GM12873 (cell line): ENCODE data around the gene PRKAR2B.

Experiments
- TF ChIP-seq, protein P1 (sequence below): IDR thresholded peaks from 2 replicates; pipeline ENCODE4 v1.5.1; 2012; ENCODE audit warnings: low read depth, mild to moderate bottlenecking, moderate library complexity, low read length, control low read depth; ENCODE audit not compliant: insufficient read depth; ENCODE audit errors: missing control alignments

Gene PRKAR2B

GRCh38 chr7:107056728-107057473, 12.4 kb downstream of the PRKAR2B start:
- TF ChIP-seq, protein P1, sequence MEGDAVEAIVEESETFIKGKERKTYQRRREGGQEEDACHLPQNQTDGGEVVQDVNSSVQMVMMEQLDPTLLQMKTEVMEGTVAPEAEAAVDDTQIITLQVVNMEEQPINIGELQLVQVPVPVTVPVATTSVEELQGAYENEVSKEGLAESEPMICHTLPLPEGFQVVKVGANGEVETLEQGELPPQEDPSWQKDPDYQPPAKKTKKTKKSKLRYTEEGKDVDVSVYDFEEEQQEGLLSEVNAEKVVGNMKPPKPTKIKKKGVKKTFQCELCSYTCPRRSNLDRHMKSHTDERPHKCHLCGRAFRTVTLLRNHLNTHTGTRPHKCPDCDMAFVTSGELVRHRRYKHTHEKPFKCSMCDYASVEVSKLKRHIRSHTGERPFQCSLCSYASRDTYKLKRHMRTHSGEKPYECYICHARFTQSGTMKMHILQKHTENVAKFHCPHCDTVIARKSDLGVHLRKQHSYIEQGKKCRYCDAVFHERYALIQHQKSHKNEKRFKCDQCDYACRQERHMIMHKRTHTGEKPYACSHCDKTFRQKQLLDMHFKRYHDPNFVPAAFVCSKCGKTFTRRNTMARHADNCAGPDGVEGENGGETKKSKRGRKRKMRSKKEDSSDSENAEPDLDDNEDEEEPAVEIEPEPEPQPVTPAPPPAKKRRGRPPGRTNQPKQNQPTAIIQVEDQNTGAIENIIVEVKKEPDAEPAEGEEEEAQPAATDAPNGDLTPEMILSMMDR: no peak

GRCh38 chr7:107057474-107057833, 12.9 kb downstream of the PRKAR2B start:
- TF ChIP-seq, protein P1: no peak

DNA sequence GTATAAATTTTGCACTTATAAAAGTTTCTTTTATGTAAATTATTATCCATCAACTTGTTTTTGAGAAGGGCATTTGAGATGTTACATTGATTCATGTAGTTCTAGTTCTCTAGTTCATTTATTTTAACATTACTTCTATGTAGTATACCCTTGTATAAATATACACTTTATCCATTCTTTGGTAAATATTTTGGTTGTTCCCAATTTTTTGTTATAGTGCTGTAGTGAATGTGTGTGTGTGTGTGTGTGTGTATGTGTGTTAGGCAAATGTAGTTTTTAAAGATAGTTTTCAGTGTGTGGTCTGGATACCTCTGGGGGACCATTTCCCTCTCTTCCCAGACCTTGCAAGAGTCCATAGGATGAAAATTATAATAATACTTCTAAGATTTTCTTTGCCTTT, 15.0 kb downstream of the PRKAR2B start:
- TF ChIP-seq, protein P1: no peak

DNA sequence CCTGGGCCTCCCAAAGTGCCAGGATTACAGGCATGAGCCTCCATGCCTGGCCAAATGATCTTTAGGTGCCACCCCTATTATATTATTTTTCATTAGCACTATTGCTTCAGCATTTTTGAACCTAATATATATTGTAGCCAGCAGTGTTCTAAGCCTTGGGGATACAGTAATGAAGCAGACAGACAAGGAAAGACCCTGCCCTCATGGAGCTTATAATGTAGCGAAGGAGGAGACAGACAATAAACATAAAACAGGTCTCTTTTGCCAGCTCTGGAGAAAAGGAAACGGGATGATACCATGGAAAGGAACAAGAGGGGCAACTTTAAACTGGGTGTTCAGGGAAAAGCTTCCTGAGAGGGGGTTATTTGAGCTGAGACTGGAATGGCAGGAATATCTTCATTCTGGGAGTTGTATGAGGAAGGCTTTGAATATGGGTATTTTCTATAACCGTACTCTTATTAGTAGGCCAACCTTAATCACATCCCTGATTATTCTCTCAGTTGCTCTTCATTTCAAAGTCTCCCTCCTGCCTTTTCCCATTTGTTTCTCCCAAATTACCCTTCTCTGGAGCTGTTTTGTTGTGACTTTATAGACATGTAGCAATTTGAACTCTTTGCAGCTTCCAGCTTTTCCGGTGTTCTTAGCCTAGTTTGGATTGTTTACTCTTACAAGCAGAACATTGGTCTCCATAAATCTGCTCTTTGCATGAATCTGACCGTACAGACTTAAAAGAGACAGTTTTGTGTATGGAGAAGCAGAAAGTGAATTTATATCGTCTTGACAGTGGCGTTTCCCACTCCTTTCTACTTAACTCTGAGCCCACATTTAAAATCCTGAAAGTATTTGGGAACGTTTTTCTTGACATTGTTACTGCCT, 19.0 kb downstream of the PRKAR2B start:
- TF ChIP-seq, protein P1: no peak

DNA sequence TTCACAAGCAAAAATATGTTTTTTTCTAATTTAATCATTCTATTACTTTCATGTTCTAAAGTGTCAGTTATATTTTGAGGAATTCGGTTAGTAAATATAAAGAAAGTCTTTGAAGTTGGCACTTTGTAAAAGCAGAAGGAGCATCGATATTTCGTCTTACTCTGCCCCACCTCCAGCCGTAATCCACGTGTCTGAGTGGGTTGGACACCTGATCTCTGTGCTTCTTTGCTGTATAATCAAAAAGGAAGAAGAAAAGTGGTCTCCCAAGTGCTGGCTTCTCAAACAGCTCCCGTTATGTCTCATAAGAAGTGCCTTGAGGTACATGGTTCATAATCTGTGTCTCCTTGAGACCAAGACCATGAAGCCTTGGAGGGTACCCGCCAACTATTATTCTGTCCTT, 19.8 kb downstream of the PRKAR2B start:
- TF ChIP-seq, protein P1: no peak

DNA sequence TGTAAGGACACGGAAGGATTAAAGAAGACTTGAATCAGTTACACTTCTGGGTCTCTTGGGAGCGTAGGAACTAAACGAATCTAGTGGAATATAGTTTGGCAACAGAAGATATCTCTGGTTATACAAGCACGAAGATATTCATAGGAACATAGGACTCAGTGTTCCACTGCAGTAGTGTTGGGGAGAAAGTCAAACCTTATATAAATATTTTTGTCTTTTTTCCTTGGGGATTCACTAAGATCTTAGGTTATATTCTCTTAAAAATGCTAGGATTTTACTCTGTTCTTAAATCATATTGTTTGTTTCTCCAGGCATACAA, 21.4 kb downstream of the PRKAR2B start:
- TF ChIP-seq, protein P1: no peak

DNA sequence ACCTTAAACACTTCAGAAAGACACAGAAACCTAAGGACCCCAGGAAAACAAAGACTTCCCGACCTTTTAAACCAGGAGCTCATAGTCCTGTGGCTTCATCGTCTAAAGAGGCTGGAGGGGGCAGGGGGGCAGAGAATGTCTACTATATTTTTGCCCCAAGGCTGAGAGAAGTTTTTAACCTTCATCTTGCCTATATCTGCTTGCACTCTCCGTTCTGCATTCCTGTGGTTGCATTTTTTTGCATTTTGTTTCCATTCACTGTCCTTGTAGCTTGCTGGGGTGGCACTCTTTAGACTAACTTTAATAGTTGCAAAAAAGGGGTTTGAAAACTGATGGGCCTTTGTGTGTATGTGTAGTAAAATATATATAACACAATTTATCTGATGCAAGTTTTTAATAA, 23.7 kb downstream of the PRKAR2B start:
- TF ChIP-seq, protein P1: no peak
